OCI-M2 (cell line): Measurements from ENCODE around the gene CILP2.

Source experiments
- DNase-seq: peaks from one replicate; lab custom pipeline; 2025; ENCODE audit not compliant: unreplicated experiment; lab: John Stamatoyannopoulos, UW

Gene CILP2

GRCh38 chr19:19544257-19544953 lies 6.3 kb downstream of the CILP2 start:
- no peak for DNase-seq

GRCh38 chr19:19544954-19545591 lies 7.0 kb downstream of the CILP2 start:
- no peak for DNase-seq

DNA sequence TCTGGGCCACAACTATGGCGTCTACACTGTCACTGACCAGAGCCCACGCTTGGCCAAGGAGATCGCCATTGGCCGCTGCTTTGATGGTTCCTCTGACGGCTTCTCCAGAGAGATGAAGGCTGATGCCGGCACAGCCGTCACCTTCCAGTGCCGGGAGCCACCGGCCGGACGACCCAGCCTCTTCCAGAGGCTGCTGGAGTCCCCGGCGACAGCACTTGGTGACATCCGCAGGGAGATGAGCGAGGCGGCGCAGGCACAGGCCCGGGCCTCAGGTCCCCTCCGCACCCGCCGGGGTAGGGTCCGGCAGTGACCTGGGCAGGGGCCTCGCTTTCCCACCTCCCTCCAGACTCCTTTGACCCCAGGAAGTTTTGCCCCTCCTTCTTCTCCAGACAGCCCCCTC lies 7.6 kb downstream of the CILP2 start:
- DNase-seq, result no peak

- DNase-seq, result no peak
Measured at GRCh38 chr19:19546751-19547162, 8.7 kb downstream of the CILP2 start.

DNA sequence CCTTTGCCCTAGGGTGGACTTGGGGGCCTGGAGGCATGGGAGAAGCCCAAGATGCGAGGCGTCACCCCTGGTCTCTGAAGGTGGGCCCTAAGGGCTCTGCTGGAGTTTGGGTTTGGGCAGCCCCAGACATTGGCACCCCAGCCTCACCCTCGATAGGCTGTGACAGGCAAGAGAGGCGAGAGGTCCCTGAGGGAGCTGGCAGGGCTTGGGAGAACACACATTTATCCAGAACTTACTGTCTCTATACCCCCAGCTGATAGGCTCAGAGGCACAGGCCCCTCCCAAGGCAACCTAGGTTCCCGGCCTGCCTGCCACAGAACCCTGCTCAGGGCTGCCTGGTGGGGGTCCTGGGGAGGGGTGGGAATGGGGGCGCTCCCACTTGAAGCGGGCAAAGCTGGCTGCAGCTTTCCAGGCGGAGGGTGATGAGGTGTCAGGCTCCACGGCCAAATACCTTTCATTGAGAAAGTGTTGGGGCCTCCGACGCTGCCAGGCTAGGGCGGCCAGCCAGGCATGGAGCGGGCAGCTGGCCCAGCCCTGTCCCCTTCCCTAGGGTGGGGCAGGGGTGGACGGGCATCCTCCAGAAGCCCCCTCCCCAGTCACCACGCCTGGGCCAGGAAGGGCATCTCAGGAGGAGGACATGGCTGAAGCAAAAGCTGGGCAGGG lies 9.7 kb downstream of the CILP2 start:
- no peak for DNase-seq

GRCh38 chr19:19548915-19549759 lies 11.1 kb downstream of the CILP2 start:
- no peak for DNase-seq

DNA sequence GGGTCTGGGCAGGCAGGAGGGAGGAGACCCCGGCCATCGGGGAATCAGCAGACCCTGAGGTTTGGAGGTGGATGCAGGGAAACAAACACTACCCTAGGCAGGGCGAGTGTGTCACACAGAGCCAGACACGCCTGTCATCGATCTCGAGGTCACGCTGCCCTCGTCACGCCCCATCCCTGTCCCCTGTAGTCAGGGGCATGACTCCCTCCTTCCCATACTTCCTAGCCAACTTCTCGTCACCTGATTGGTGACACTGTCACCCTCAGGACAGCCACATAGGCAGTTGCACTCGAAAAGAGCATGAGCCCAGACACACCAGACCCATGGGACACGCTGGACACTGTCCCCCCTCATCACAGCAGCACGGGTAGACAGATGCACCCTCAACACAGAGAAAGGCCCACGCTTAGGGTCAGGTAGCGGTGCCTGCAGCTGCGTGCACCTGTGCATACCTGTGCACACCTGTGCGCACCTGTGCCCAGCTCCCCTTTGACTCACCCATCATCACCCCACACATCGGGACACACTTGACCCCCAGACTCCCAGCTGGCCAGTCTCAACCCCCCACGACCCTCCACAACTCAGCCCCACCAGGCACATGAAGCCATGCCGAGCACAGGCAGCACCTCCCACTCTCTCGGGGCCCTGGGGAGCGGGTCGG lies 11.9 kb downstream of the CILP2 start:
- no peak for DNase-seq

GRCh38 chr19:19550485-19550929 lies 12.4 kb downstream of the CILP2 start:
- DNase-seq, result no peak

DNA sequence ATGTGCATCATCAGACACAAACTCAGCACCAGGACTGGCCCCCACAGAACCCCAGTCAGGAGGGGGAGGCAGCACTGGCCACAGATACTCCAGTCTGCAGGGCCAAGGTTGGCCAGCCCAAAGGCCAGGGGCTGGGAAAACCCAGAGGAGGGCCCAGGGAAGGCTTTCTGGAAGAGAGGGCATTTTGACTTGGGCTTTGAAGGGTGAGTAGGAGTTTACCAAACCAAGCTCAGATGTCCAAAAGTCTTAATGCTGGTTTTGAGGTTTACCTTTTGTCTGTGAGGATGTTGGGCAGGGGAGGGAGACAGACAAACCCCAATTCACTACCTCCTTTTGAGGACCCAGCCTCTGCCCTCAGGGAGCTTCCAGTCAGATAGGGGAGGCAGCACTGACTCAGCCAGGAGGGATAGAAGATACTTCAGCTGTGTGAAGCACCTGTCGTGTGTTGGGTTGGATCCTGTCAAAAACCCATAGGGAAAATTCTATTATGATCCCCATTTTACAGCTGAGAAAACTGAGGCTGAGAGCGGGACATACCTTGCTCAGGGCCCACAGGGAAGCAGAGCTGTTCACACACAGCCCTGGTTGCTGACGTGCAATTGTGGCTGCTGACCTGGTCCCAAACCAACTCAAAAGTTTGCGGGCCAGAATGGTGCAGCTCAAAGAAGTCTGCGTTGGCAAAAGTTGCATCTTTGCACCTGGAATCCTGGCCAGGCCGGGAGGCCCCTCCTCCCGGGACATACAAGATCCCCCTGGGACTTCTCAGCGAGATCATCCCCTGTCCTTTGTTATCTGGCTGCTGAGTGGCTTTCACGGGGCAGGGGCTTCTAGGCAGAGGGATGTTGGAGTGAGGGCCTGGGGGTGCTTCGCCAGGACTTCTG lies 13.1 kb downstream of the CILP2 start:
- DNase-seq, result no peak

- DNase-seq, result no peak
Measured at GRCh38 chr19:19551853-19552192, 13.8 kb downstream of the CILP2 start.

GRCh38 chr19:19552798-19553197 lies 14.7 kb downstream of the CILP2 start:
- no peak for DNase-seq

DNA sequence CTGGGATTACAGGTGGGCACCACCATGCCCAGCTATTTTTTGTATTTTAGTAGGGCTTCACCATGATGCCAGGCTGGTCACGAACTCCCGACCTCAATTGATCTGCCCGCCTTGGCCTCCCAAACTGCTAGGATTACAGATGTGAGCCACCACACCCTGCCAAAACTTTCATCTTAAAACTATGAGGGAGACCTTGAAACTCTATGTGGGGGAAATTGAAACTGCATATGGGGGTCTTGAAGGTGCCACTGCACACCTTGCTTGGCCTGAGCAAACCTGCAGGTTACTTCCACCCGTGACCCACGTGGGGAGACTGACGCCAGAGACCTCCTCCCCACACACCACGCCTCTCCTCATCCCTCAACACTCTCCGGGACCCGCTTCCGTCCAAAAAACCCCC lies 15.6 kb downstream of the CILP2 start:
- DNase-seq, result no peak

GRCh38 chr19:19554074-19555023 lies 16.3 kb downstream of the CILP2 start:
- no peak for DNase-seq

GRCh38 chr19:19558055-19558454 lies 20.0 kb downstream of the CILP2 start:
- DNase-seq, result no peak

DNA sequence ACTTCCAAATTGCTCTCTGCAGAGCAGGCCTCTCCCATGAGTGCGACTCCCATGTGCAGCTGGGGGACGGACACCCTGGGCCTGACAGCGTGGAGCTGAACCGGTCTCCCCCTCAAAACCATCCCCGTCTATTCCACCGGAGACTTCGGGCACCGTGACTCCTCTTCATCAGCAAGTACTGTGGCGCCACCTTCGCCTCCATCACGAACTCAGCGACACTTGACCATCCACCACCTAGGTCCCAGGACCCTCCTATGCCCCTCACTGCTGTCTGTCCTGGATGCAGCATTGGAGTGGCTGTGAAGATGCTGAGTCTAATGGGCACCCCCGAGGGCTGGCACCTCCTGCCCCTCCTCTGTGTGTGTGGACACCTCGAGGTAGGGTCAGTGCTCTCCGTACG lies 20.6 kb downstream of the CILP2 start:
- no peak for DNase-seq

DNA sequence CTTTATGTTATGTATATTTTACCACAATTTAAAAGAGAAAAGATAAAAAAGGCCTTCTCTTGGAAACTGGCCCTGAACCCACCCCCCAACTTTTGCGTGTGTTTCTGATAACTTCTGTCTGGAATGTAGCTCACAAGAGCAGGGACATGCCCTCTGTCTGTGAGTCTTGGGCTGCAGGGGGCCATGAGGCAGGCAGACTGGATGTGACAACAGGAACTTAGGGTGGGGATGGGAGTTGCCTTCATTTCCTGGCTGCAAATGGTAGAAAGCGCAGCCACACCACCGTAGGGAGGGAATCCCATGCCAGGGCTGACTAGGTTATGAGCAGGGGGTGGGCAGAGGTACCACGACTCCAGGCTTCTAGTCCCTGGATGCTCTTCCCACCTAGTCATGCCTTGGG lies 21.9 kb downstream of the CILP2 start:
- DNase-seq, result no peak

- no peak for DNase-seq
Measured at GRCh38 chr19:19561946-19562664, 24.0 kb downstream of the CILP2 start.

GRCh38 chr19:19562665-19563347 lies 24.7 kb downstream of the CILP2 start:
- DNase-seq, result no peak
